MM.1S (cell line): ENCODE measurements around the gene EZH2.

Experiments used
- DNase-seq: peaks from one replicate; pipeline ENCODE4 v3.0.0-alpha.2; 2015
- H2AFZ ChIP-seq: fragments of 300-600 bp; sonication (generic); 2 replicates; pipeline ENCODE4 v1.6.0; 2016; ENCODE audit warnings: antibody characterized with exemption, low read length
- H3F3A ChIP-seq: fragments of 300-600 bp; sonication (generic); 2 replicates; pipeline ENCODE4 v1.6.1; 2016; ENCODE audit warnings: mild to moderate bottlenecking, antibody characterized with exemption, low read length, moderate library complexity, mixed read lengths; ENCODE audit not compliant: insufficient read depth
- H3K27ac ChIP-seq: fragments of 300-600 bp; sonication (generic); 2 replicates; pipeline ENCODE4 v1.5.1; 2016; ENCODE audit warnings: mild to moderate bottlenecking, low read length
- H3K27me3 ChIP-seq: fragments of 300-600 bp; sonication (generic); replicated peaks from 2 replicates; pipeline ENCODE4 v1.6.0; 2016; ENCODE audit warnings: low read length; ENCODE audit not compliant: insufficient read depth
- H3K36me3 ChIP-seq: fragments of 300-600 bp; sonication (generic); replicated peaks from 2 replicates; pipeline ENCODE4 v1.6.1; 2016; ENCODE audit warnings: mild to moderate bottlenecking, low read length, mixed read lengths; ENCODE audit not compliant: insufficient read depth
- H3K4me1 ChIP-seq: fragments of 300-600 bp; sonication (generic); 2 replicates; pipeline ENCODE4 v1.6.1; 2016; ENCODE audit warnings: low read length, mixed read lengths
- H3K4me2 ChIP-seq: fragments of 300-600 bp; sonication (generic); 2 replicates; pipeline ENCODE4 v1.6.0; 2016; ENCODE audit warnings: low read depth, low read length
- H3K4me3 ChIP-seq: fragments of 300-600 bp; sonication (generic); 2 replicates; pipeline ENCODE4 v1.5.1; 2016; ENCODE audit warnings: low read length, mixed read lengths
- H3K79me2 ChIP-seq: fragments of 300-600 bp; sonication (generic); 2 replicates; pipeline ENCODE4 v1.6.1; 2016; ENCODE audit warnings: mixed run types, low read length, mixed read lengths
- H3K9ac ChIP-seq: fragments of 300-600 bp; sonication (generic); 2 replicates; pipeline ENCODE4 v1.6.1; 2016; ENCODE audit warnings: low read length, mixed read lengths
- H3K9me2 ChIP-seq: fragments of 300-600 bp; sonication (generic); replicated peaks from 2 replicates; pipeline ENCODE4 v1.6.1; 2016; ENCODE audit warnings: mild to moderate bottlenecking, low read length, mixed read lengths; ENCODE audit not compliant: insufficient read depth
- H3K9me3 ChIP-seq: fragments of 300-600 bp; sonication (generic); replicated peaks from 2 replicates; pipeline ENCODE4 v1.6.1; 2016; ENCODE audit warnings: mild to moderate bottlenecking, low read length, mixed read lengths; ENCODE audit not compliant: insufficient read depth
- H4K20me1 ChIP-seq: fragments of 300-600 bp; sonication (generic); 2 replicates; pipeline ENCODE4 v1.6.1; 2016; ENCODE audit warnings: mild to moderate bottlenecking, low read length, moderate library complexity, mixed read lengths; ENCODE audit not compliant: insufficient read depth
- EZH2 ChIP-seq: fragments of 300-600 bp; sonication (generic); optimal IDR thresholded peaks from 2 replicates; pipeline ENCODE3; 2017; ENCODE audit warnings: low read depth, mild to moderate bottlenecking, antibody characterized with exemption, low read length, mixed read lengths
- EZH2phosphoT487 ChIP-seq: fragments of 300-600 bp; sonication (generic); IDR thresholded peaks from 2 replicates; pipeline ENCODE4 v1.6.1; 2018; ENCODE audit warnings: antibody characterized with exemption, low read length
- TF ChIP-seq, protein P1 (sequence below): fragments of 300-600 bp; sonication (generic); IDR thresholded peaks from 2 replicates; pipeline ENCODE4 v1.5.1; 2016; ENCODE audit warnings: antibody characterized with exemption, low read length, mixed read lengths

The EZH2 gene

GRCh38 chr7:148918058-148918596, 34.0 kb upstream of the EZH2 start:
- H3K9me3 ChIP-seq = no peaks in the 10 kb centered on the region
- H3K27me3 ChIP-seq = no peaks in the 10 kb centered on the region
- H3K79me2 ChIP-seq = no peaks in the 10 kb centered on the region
- no peak for DNase-seq
- H3K36me3 ChIP-seq = no peaks in the 10 kb centered on the region
- H3F3A ChIP-seq = no peaks in the 10 kb centered on the region
- peaks cover 18% of the 10 kb centered on the region for H3K4me1 ChIP-seq
- no peaks in the 10 kb centered on the region for H3K9me2 ChIP-seq
- H4K20me1 ChIP-seq = no peaks in the 10 kb centered on the region
- H3K27ac ChIP-seq = no peak overlapping the region
- no peak overlapping the region for H2AFZ ChIP-seq
- TF ChIP-seq EZH2phosphoT487 (no peak), EZH2 (no peak)
- TF ChIP-seq, protein P1, sequence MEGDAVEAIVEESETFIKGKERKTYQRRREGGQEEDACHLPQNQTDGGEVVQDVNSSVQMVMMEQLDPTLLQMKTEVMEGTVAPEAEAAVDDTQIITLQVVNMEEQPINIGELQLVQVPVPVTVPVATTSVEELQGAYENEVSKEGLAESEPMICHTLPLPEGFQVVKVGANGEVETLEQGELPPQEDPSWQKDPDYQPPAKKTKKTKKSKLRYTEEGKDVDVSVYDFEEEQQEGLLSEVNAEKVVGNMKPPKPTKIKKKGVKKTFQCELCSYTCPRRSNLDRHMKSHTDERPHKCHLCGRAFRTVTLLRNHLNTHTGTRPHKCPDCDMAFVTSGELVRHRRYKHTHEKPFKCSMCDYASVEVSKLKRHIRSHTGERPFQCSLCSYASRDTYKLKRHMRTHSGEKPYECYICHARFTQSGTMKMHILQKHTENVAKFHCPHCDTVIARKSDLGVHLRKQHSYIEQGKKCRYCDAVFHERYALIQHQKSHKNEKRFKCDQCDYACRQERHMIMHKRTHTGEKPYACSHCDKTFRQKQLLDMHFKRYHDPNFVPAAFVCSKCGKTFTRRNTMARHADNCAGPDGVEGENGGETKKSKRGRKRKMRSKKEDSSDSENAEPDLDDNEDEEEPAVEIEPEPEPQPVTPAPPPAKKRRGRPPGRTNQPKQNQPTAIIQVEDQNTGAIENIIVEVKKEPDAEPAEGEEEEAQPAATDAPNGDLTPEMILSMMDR = no peak
- no peak overlapping the region for H3K4me2 ChIP-seq
- H3K9ac ChIP-seq = no peak overlapping the region
- H3K4me3 ChIP-seq = no peak overlapping the region

DNA sequence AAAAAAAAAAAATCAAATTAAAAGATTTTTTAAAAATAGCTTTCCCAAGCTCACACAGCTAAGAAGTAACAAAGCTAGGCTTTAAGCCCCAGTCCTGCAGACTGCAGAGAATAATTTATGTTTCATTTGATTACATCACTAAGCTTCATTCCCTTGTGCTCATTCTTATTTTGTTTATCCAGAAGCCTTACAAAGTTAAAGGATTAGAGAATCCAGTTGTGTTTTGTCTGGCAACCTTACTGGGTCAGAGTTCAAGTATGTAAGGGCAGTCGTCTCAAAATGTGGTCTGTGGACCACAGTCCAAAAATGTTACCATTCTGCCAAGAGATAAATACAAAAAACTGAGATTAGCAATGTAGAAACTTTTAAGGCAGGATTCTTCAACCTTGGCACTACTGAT, 32.1 kb upstream of the EZH2 start:
- no peak overlapping the region for H3K9ac ChIP-seq
- no peaks in the 10 kb centered on the region for H3K9me3 ChIP-seq
- H3K4me3 ChIP-seq = no peak overlapping the region
- no peak overlapping the region for H3K4me2 ChIP-seq
- H3K27me3 ChIP-seq = no peaks in the 10 kb centered on the region
- H3K36me3 ChIP-seq = no peaks in the 10 kb centered on the region
- H3K9me2 ChIP-seq = no peaks in the 10 kb centered on the region
- DNase-seq = no peak
- no peak overlapping the region for H3K27ac ChIP-seq
- H2AFZ ChIP-seq = no peak overlapping the region
- H4K20me1 ChIP-seq = no peaks in the 10 kb centered on the region
- peaks cover 19% of the 10 kb centered on the region for H3K4me1 ChIP-seq
- H3F3A ChIP-seq = no peaks in the 10 kb centered on the region
- TF ChIP-seq EZH2phosphoT487 = no peak
- TF ChIP-seq EZH2 = no peak
- H3K79me2 ChIP-seq = no peaks in the 10 kb centered on the region

DNA sequence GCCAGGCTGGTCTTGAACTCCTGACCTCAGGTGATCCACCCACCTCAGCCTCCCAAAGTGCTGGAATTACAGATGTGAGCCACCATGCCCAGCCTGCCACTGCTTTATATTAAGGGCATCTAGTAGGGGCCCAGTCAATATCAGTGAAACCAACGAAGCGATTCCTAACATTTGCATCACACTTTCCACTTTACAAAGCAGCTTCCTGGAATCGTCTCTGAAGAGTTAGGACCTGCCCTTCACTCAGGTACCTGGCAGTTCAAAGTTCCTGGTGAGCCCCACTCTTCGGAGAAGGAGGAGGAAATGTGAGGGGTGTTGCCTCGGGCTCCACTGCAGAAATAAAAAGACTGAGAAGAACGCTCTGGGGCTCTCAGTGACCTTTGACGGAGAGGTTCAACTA, 31.1 kb upstream of the EZH2 start:
- no peaks in the 10 kb centered on the region for H3K79me2 ChIP-seq
- no peak overlapping the region for H3K9ac ChIP-seq
- H2AFZ ChIP-seq = no peak overlapping the region
- no peaks in the 10 kb centered on the region for H3F3A ChIP-seq
- TF ChIP-seq EZH2phosphoT487 (no peak), EZH2 (no peak)
- TF ChIP-seq, protein P1 = no peak
- H3K4me1 ChIP-seq = peaks cover 12% of the 10 kb centered on the region
- no peak overlapping the region for H3K4me3 ChIP-seq
- no peaks in the 10 kb centered on the region for H3K36me3 ChIP-seq
- no peaks in the 10 kb centered on the region for H3K9me2 ChIP-seq
- DNase-seq = no peak
- no peak overlapping the region for H3K4me2 ChIP-seq
- no peaks in the 10 kb centered on the region for H3K9me3 ChIP-seq
- H4K20me1 ChIP-seq = no peaks in the 10 kb centered on the region
- no peak overlapping the region for H3K27ac ChIP-seq
- no peaks in the 10 kb centered on the region for H3K27me3 ChIP-seq

GRCh38 chr7:148914208-148914777, 30.2 kb upstream of the EZH2 start:
- Histone ChIP-seq H3K9me3 (no peaks in the 10 kb centered on the region), H3K4me1 (peaks cover 5% of the 10 kb centered on the region; the same call in 1 of the 2 replicates), H3K9ac (no peak overlapping the region), H3K27me3 (no peaks in the 10 kb centered on the region), H2AFZ (no peak overlapping the region), H3F3A (no peaks in the 10 kb centered on the region), H3K4me3 (no peak overlapping the region), H3K9me2 (no peaks in the 10 kb centered on the region), H4K20me1 (no peaks in the 10 kb centered on the region), H3K36me3 (no peaks in the 10 kb centered on the region), H3K79me2 (no peaks in the 10 kb centered on the region), H3K4me2 (no peak overlapping the region), H3K27ac (no peak overlapping the region)
- DNase-seq = no peak
- TF ChIP-seq EZH2phosphoT487 = no peak
- no peak for TF ChIP-seq EZH2
- TF ChIP-seq, protein P1 = no peak
